Transverse colon (tissue), 4 donors: ENCODE results near the gene TMEM101. TPM values are rescaled to one million over a fixed set of nuclear protein-coding genes. Genes with fewer than 3 reads are reported as not detected.
"Not testable (repeated sequence)": the region's sequence is repeated elsewhere in the genome, so short reads cannot be mapped to it uniquely, and the experiment has no call there.

ENCODE experiments used
- DNase-seq: peaks from one replicate; pipeline ENCODE4 v3.0.0-alpha.2; 2019
- H3K27ac ChIP-seq, 4 donors: fragments of 200-600 bp; sonication (generic); 2 replicates each; pipeline ENCODE4 v1.5.1; 2016 to 2018; ENCODE audit warnings: inconsistent platforms in 4 of 4
- H3K27me3 ChIP-seq: fragments of 200-600 bp; sonication (generic); 2 replicates; pipeline ENCODE4 v1.5.1; 2017; ENCODE audit warnings: inconsistent platforms
- H3K36me3 ChIP-seq, 4 donors: fragments of 200-600 bp; sonication (generic); 2 replicates each; pipeline ENCODE4 v1.5.1; 2017 to 2019; ENCODE audit warnings: inconsistent platforms in 4 of 4
- H3K4me1 ChIP-seq, 4 donors: fragments of 200-600 bp; sonication (generic); 2 replicates each; pipeline ENCODE4 v1.5.1; 2017 to 2020; ENCODE audit warnings: inconsistent platforms in 4 of 4
- H3K4me3 ChIP-seq, 4 donors: fragments of 200-600 bp; sonication (generic); 1 replicate in 1 of 4; 2 replicates in 3 of 4; pipeline versions ENCODE4 v1.5.1 to v1.6.1; 2017 to 2019; ENCODE audit warnings: inconsistent platforms in 4 of 4
- H3K9me3 ChIP-seq, 2 donors: fragments of 200-600 bp; sonication (generic); 2 replicates each; pipeline ENCODE4 v1.5.1; 2017 to 2019; ENCODE audit warnings: inconsistent platforms in 2 of 2
- CTCF ChIP-seq, 5 experiments: fragments of 200-600 bp in 3 of 5; fragments of 450-650 bp in 2 of 5; sonication (generic) in 3 of 5; IDR thresholded peaks; 1 replicate in 2 of 5; 2 replicates in 3 of 5; pipeline ENCODE4 v1.5.1; 2016 to 2017; ENCODE audit warnings: antibody characterized with exemption in 5 of 5, inconsistent platforms in 3 of 5, mild to moderate bottlenecking in 2 of 5, moderate library complexity in 1 of 5
- EP300 ChIP-seq: sonication (generic); formaldehyde crosslinking; IDR thresholded peaks from one replicate; pipeline ENCODE4 v1.6.1; 2017; ENCODE audit warnings: antibody characterized with exemption, low read depth
- POLR2A ChIP-seq: fragments of 450-650 bp; IDR thresholded peaks from one replicate; pipeline ENCODE4 v1.6.1; 2016; ENCODE audit warnings: antibody characterized with exemption, mild to moderate bottlenecking, moderate library complexity
- POLR2AphosphoS5 ChIP-seq, 3 donors: sonication (generic); formaldehyde crosslinking; IDR thresholded peaks; one replicate each; pipeline ENCODE4 v1.6.1; 2016; ENCODE audit warnings: antibody characterized with exemption in 3 of 3
- WGBS, 2 donors: methylation state at CpG; one replicate each; pipeline ENCODE4 v1.1.5; 2018; ENCODE audit warnings: low coverage in 1 of 2; 5-methylcytosine and 5-hydroxymethylcytosine counted together
- in situ Hi-C, 4 donors: fragments of 200-750 bp; cut with MboI; loops; one replicate each; pipeline versions ENCODE4 v1.15.0 to v1.15.1; 2017; ENCODE audit warnings: low sequenced_read_pairs in 3 of 4, low pct_ligation_motif_present in 1 of 4, low pct_unique_long_range_greater_than_20kb in 1 of 4
- intact Hi-C: fragments of 100-400 bp; cut with DNase I; formaldehyde crosslinking; loops from one replicate; pipeline ENCODE4 v1.15.1; 2023; ENCODE audit warnings: low total_unique reads
- small RNA-seq, 4 donors: library from RNA; depleted of rRNA; stranded (forward); fragments of <200 nt; gene quantifications; one replicate each; pipeline ENCODE3, GENCODE V24; 2016
- total RNA-seq, 4 donors: library from RNA; depleted of rRNA; stranded (reverse); fragments of >200 nt; gene quantifications; one replicate each; pipeline ENCODE4 v1.1.0, GENCODE V29; 2016

Gene TMEM101
- total RNA-seq, 4 donors from 2014 or later: 25.2 to 34.0 (median 27.7) TPM

- WGBS, 2 donors: 61 to 79% methylated on average over 8 to 9 of the region's 9 CpGs
- H3K27me3 ChIP-seq: peaks cover 35% of the 10 kb centered on the region
- no peak for DNase-seq
- in situ Hi-C loops: no loop called here
- intact Hi-C loops: no loop called here
- no peaks in the 10 kb centered on the region for H3K9me3 ChIP-seq
- no peak overlapping the region for H3K27ac ChIP-seq
- H3K36me3 ChIP-seq: no peaks in the 10 kb centered on the region
- H3K4me3 ChIP-seq: no peak overlapping the region
- TF ChIP-seq CTCF (IDR thresholded peaks at IDR 0.05) (no peak), POLR2AphosphoS5 (IDR thresholded peaks at IDR 0.05) (no peak), POLR2A (no peak), EP300 (no peak)
- H3K4me1 ChIP-seq: no peaks in the 10 kb centered on the region
These were observed 47.4 kb downstream of the TMEM101 start for GRCh38 chr17:43967251-43967875.

GRCh38 chr17:43966276-43966675 lies 48.5 kb downstream of the TMEM101 start:
- H3K36me3 ChIP-seq: no peaks in the 10 kb centered on the region
- no peak for TF ChIP-seq POLR2A
- TF ChIP-seq CTCF (IDR thresholded peaks at IDR 0.05): no peak
- no peak for TF ChIP-seq EP300
- no peak for TF ChIP-seq POLR2AphosphoS5 (IDR thresholded peaks at IDR 0.05)
- H3K4me3 ChIP-seq: no peak overlapping the region
- no peaks in the 10 kb centered on the region for H3K9me3 ChIP-seq
- H3K4me1 ChIP-seq: no peaks in the 10 kb centered on the region
- peaks cover 30% of the 10 kb centered on the region for H3K27me3 ChIP-seq
- intact Hi-C loops: no loop called here
- 41 to 52% methylated on average over 3 of the region's 3 CpGs for WGBS, 2 donors
- no peak overlapping the region for H3K27ac ChIP-seq
- DNase-seq: no peak
- in situ Hi-C loops: no loop called here

GRCh38 chr17:43962479-43962878 lies 52.3 kb downstream of the TMEM101 start:
- 38% methylated on average over 1 to 7 of the region's 7 CpGs for WGBS, 2 donors
- in situ Hi-C loops: no loop called here

GRCh38 chr17:43961954-43962353 lies 52.8 kb downstream of the TMEM101 start:
- Histone ChIP-seq H3K27ac (no peak overlapping the region), H3K27me3 (peaks cover 54% of the 10 kb centered on the region), H3K4me3 (no peak overlapping the region), H3K4me1 (no peaks in the 10 kb centered on the region), H3K9me3 (no peaks in the 10 kb centered on the region), H3K36me3 (no peaks in the 10 kb centered on the region)
- no peak for TF ChIP-seq EP300
- in situ Hi-C loops: no loop called here
- WGBS, 2 donors: 78 to 88% methylated on average over 1 to 2 of the region's 2 CpGs
- no peak for DNase-seq
- intact Hi-C loops: no loop called here

More at GRCh38 chr17:43962479-43962878, 52.3 kb downstream of the TMEM101 start:
- intact Hi-C loops: no loop called here
- no peak overlapping the region for H3K4me3 ChIP-seq
- no peaks in the 10 kb centered on the region for H3K4me1 ChIP-seq
- no peak overlapping the region for H3K27ac ChIP-seq
- TF ChIP-seq POLR2AphosphoS5 (IDR thresholded peaks at IDR 0.05): no peak
- TF ChIP-seq CTCF (IDR thresholded peaks at IDR 0.05): no peak
- TF ChIP-seq EP300: no peak
- no peak for TF ChIP-seq POLR2A
- no peaks in the 10 kb centered on the region for H3K9me3 ChIP-seq
- no peak for DNase-seq
- no peaks in the 10 kb centered on the region for H3K36me3 ChIP-seq
- H3K27me3 ChIP-seq: peaks cover 54% of the 10 kb centered on the region

- H3K9me3 ChIP-seq, H3K27ac ChIP-seq, H3K4me3 ChIP-seq, H3K4me1 ChIP-seq, intact Hi-C loops, in situ Hi-C loops, DNase-seq, H3K36me3 ChIP-seq: not testable (repeated sequence)
- WGBS, 2 donors: 78 to 94% methylated on average over 4 to 6 of the region's 6 CpGs
- peaks cover 54% of the 10 kb centered on the region for H3K27me3 ChIP-seq
These were observed 53.5 kb downstream of the TMEM101 start for GRCh38 chr17:43961292-43961691.

Small RNAs within 50 kb of the gene (small RNA-seq; reads per million reads assigned to genes)
- 0 reads per million in 4 donors for gene RF00012

Other genes with a start within 250 kb of the TMEM101 start
- 100 to 1,000 TPM in 1 of 4 donors, 10 to 100 TPM in 3; 52.7 to 145 (median 70.9) TPM for gene DUSP3, start 236.0 kb downstream of the TMEM101 start, total RNA-seq
- gene CFAP97D1, start 234.5 kb downstream of the TMEM101 start, total RNA-seq: not detected
- gene MPP3, start 181.8 kb downstream of the TMEM101 start, total RNA-seq: 10 to 100 TPM in 1 of 4 donors, 1 to 10 TPM in 3; 6.8 to 10.7 (median 7.5) TPM
- gene CD300LG, start 167.8 kb downstream of the TMEM101 start, total RNA-seq: 10 to 100 TPM in 1 of 4 donors, 1 to 10 TPM in 1, under 1 TPM in 1, not detected in 1; 0.55 to 44.5 (median 1.4) TPM
- gene MPP2, start 107.4 kb downstream of the TMEM101 start, total RNA-seq: 1 to 10 TPM; 3.4 to 4.9 (median 4.2) TPM
- not detected for gene PPY, start 72.5 kb downstream of the TMEM101 start, total RNA-seq
- 10 to 100 TPM in 3 of 4 donors, not detected in 1; 27.7 to 89.2 (median 52.1) TPM for gene PYY, start 61.0 kb downstream of the TMEM101 start, total RNA-seq
- 10 to 100 TPM in 2 of 4 donors, 1 to 10 TPM in 2; 3.0 to 46.3 (median 17.7) TPM for gene NAGS, start 10.3 kb downstream of the TMEM101 start, total RNA-seq
- gene LSM12, start 51.7 kb upstream of the TMEM101 start, total RNA-seq: 10 to 100 TPM in 3 of 4 donors, 1 to 10 TPM in 1; 5.4 to 29.2 (median 22.9) TPM
- 10 to 100 TPM in 3 of 4 donors, 1 to 10 TPM in 1; 5.2 to 35.6 (median 18.5) TPM for gene G6PC3, start 55.8 kb upstream of the TMEM101 start, total RNA-seq
- 100 to 1,000 TPM in 1 of 4 donors, 10 to 100 TPM in 3; 45.3 to 182 (median 70.8) TPM for gene HDAC5, start 108.7 kb upstream of the TMEM101 start, total RNA-seq
- 10 to 100 TPM in 2 of 4 donors, under 1 TPM in 2; 0.32 to 16.9 (median 8.5) TPM for gene HROB, start 127.0 kb upstream of the TMEM101 start, total RNA-seq
- gene ASB16, start 155.7 kb upstream of the TMEM101 start, total RNA-seq: 1 to 10 TPM in 2 of 4 donors, not detected in 2; 1.2 to 2.6 TPM
- 10 to 100 TPM; 53.4 to 70.5 (median 60.6) TPM for gene TMUB2, start 172.0 kb upstream of the TMEM101 start, total RNA-seq
- 10 to 100 TPM; 44.1 to 77.4 (median 52.3) TPM for gene ATXN7L3, start 184.9 kb upstream of the TMEM101 start, total RNA-seq
- gene UBTF, start 204.7 kb upstream of the TMEM101 start, total RNA-seq: 10 to 100 TPM; 49.4 to 61.6 (median 60.4) TPM